Measurements from ENCODE around the gene NINJ2.

DNA sequence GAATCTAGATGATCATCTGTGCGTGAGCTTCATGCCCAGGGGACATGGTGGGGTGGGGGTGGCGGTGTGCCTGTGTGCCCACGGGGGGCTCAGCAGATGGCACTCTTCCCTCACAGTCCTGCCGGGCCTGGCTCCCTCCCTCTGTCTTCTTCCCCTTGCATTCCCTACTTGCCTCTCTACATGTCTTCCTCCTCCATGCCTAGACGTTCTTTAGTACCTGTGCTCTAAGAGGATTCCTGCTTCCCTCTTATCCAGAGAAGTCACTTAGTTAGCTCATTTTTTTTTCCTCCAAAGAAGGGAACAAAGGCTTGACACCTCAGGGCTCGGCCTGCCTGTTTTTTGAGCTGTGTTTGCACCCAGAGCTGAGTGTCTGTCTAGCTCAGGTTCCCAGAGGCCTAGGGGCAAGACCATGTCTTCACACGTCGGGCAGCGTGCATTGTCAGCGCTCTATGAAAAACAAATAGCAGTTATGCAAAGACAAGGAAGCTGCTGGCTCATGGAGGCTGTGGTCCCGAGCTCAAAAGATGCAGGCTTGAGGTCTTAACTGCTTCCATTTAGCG, 48.8 kb downstream of the NINJ2 start:
- TF ChIP-seq ESRRA (IDR thresholded peaks at IDR 0.05; ENCODE audit: borderline replicate concordance, low read length) (no peak), CHD4 (IDR thresholded peaks at IDR 0.05; ENCODE audit: borderline replicate concordance) (no peak), RFX5 (IDR thresholded peaks at IDR 0.05) (no peak)
- TF ChIP-seq, protein P1, sequence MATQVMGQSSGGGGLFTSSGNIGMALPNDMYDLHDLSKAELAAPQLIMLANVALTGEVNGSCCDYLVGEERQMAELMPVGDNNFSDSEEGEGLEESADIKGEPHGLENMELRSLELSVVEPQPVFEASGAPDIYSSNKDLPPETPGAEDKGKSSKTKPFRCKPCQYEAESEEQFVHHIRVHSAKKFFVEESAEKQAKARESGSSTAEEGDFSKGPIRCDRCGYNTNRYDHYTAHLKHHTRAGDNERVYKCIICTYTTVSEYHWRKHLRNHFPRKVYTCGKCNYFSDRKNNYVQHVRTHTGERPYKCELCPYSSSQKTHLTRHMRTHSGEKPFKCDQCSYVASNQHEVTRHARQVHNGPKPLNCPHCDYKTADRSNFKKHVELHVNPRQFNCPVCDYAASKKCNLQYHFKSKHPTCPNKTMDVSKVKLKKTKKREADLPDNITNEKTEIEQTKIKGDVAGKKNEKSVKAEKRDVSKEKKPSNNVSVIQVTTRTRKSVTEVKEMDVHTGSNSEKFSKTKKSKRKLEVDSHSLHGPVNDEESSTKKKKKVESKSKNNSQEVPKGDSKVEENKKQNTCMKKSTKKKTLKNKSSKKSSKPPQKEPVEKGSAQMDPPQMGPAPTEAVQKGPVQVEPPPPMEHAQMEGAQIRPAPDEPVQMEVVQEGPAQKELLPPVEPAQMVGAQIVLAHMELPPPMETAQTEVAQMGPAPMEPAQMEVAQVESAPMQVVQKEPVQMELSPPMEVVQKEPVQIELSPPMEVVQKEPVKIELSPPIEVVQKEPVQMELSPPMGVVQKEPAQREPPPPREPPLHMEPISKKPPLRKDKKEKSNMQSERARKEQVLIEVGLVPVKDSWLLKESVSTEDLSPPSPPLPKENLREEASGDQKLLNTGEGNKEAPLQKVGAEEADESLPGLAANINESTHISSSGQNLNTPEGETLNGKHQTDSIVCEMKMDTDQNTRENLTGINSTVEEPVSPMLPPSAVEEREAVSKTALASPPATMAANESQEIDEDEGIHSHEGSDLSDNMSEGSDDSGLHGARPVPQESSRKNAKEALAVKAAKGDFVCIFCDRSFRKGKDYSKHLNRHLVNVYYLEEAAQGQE (IDR thresholded peaks at IDR 0.05) = no peak
- TF ChIP-seq, protein P2, sequence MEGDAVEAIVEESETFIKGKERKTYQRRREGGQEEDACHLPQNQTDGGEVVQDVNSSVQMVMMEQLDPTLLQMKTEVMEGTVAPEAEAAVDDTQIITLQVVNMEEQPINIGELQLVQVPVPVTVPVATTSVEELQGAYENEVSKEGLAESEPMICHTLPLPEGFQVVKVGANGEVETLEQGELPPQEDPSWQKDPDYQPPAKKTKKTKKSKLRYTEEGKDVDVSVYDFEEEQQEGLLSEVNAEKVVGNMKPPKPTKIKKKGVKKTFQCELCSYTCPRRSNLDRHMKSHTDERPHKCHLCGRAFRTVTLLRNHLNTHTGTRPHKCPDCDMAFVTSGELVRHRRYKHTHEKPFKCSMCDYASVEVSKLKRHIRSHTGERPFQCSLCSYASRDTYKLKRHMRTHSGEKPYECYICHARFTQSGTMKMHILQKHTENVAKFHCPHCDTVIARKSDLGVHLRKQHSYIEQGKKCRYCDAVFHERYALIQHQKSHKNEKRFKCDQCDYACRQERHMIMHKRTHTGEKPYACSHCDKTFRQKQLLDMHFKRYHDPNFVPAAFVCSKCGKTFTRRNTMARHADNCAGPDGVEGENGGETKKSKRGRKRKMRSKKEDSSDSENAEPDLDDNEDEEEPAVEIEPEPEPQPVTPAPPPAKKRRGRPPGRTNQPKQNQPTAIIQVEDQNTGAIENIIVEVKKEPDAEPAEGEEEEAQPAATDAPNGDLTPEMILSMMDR (IDR thresholded peaks at IDR 0.05) = peak; percentile 54

Measured in A549 (cell line).